ENCODE data around the gene LONP1.
A peak's percentile ranks its signal among the peaks of the same experiment; 100 is the strongest.
"Not testable (repeated sequence)": the region's sequence is repeated elsewhere in the genome, so short reads cannot be mapped to it uniquely, and the experiment has no call there.

Gene LONP1

DNA sequence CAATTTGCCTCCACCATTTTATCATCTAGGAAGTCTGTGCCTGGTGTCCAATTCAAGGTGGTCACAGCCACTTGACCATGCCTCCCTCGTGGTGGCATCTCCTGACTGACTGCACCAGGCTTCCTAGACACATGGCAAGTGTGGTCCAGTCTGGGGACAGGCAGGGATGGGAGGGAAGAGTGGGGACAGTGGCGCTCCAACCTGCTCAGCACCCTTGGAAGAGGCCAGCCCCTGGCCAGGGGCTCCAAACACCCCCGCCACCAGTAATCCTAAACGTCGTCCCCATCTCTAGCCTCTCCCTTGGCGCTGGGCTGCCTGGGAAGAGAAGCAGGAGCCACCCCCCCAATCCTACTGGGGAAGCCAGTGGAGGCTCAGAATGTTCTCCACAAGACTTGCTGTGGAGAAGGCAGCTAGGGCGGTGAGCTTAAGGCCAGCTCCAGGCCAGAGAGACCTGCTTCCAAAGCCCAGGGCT, 27.2 kb downstream of the LONP1 start:
- no peak for DNase-seq

DNA sequence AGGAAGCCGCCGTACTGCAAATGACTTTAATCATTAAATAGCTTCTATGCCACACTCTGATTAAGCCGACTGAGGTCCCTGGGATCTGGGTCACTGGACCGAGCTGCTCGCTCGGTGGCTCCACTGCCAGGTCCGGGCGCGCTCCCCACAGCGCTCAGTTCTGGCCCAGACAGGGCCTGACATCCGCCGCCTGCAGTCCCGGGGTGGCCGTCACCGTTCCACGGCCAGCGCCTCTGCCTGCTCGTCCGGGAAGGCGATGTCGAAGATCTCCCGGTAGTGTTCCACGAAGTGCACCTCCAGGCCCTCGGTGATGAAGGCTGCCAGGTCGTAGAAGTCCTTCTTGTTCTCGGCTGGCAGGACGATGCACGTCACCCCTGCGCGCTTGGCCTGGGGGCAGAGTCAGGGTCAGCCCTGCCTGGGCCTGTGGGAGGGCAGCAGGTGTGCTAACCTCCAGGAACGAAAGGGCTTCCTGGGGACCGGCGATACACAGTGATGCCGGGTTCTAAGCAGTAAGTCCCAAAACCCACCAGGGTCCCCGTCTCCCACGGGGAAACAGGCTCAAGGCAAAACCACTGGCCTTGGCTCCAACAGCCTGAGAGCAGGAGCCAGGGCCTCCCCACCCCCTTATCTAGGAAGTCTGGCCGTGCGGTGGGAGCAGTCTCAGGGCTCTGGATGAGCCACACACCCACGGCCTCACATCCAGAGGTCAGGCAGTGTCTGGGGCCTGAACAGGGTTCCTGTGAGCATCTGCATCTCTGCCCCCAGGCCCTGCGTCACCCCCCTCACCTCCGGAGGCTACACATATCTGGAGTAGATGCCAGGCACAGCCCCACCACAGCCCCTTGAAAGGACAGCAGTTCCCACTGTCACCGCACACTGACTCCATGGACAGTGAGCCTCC, 27.9 kb downstream of the LONP1 start:
- DNase-seq: no peak

DNA sequence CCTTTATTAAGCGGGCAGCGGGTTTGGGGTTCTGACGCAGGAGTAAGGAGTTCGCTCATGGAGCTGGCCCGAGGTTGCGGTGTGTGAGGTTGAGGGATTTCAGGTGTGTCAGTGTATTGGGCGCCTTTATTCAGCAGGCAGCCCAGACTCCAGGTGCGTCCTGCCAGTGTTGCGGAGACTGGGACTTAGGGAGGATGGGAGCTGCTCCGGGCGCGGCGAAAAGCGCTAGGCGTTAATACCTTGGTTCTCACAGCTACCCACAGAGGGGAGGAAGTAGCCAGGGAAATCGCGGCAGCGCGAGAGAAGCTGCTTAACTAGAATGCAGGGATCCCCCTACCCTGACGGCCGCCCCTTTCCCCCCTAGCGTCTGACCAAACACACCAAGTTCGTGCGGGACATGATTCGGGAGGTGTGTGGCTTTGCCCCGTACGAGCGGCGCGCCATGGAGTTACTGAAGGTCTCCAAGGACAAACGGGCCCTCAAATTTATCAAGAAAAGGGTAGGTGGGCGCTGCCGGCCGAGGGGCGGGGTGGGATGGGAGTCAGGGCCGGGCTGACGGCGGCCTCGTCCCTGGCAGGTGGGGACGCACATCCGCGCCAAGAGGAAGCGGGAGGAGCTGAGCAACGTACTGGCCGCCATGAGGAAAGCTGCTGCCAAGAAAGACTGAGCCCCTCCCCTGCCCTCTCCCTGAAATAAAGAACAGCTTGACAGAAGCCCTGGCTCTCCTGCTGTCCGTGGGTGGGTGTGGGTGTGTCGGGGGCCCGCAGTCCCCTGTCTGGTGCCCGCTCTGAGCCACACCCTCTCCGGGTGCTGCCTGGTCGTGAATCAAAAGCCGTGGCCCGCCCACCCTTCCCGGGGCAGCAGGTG, 28.8 kb downstream of the LONP1 start:
- DNase-seq: peak in 2 of 3 experiments; percentile 42 to 60

GRCh38 chr19:5690125-5690954, 29.6 kb downstream of the LONP1 start, which contains the start of gene RPL36:
Gene RPL36 (plus strand): TSS chr19:5690295. CDS start chr19:5690508, 213 bp downstream.
- DNase-seq: peak; percentile 92 to 99 (median 97)

DNA sequence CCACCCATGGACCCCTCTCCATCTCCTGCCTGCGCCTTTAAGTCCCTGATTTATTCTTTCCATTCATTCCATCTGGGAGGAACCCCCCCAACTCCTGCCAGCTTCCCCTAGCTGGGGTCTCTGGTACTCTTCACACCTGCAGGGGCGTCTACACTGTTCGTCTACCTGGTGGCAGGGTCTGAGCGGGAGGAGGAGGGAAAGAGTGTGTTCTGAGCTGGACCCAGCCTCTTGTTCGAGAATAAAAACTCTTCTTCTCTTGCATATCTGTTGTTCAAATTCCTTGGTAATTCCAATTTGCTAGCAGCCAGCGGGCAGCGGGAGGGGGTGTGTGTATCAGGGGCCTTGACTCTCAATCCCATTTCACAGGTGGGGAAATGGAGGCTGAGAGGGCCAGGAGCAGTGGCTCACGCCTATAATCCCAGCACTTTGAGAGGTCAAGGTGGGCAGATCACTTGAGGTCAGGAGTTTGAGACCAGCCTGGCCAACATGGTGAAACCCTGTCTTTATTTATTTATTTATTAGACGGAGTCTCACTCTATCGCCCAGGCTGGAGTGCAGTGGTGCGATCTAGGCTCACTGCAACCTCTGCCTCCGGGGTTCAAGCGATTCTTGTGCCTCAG, 31.6 kb downstream of the LONP1 start:
- not testable (repeated sequence) for DNase-seq

- no peak for DNase-seq
Measured at GRCh38 chr19:5687360-5688198, 32.4 kb downstream of the LONP1 start.

- peak; percentile 83 to 94 (median 93) for DNase-seq
Measured at GRCh38 chr19:5686647-5687359, 33.1 kb downstream of the LONP1 start.

GRCh38 chr19:5686326-5686646, 33.7 kb downstream of the LONP1 start:
- DNase-seq: no peak

DNA sequence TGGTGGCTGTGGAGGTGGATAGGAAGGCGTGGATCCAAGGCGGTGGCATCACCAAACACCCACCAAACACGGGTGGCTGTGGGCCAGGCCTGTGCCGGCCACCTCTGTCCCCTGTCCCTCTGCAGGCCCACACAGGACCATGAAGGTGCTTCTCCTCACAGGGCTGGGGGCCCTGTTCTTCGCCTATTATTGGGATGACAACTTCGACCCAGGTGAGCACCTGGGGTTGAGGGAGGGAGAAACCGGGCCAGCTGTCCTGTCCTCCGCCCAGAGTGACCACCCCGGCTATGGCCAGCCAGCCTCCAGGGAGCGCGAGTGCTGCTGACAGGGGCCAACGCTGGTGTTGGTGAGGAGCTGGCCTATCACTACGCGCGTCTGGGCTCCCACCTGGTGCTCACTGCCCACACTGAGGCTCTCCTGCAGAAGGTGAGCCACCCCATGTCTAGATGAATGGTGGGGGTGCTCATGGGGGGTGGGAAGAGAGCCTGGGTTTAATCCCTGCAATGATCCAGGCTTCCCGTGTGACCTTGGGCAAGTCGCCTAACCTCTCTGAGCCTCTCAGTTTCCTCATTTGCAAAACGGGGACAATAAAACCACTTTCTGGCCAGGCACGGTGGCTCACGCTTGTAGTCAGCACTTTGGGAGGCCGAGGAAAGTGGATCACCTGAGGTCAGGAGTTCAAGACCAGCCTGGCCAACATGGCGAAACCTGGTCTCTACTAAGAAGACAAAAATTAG, 35.1 kb downstream of the LONP1 start:
- DNase-seq: no peak

- no peak for DNase-seq
Measured at GRCh38 chr19:5683177-5683886, 36.6 kb downstream of the LONP1 start.

DNA sequence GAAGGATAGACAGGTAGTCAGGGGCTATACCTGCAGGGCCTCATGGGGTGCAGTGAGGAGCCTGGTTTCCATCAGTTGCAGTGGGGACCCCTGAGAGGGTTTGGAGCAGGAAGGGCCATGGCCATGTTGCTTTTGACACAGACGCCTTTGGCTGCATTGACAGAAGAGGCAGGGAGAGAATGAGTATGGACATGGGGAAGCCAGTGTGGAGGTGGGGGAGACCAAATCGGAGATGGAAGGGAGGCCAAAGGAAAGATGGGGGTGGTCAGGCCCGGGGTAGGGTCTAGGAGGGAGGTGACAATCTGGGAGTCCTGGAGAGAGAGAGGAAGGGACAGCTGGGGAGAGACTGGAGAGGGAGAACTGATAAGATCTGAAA, 37.9 kb downstream of the LONP1 start:
- DNase-seq: no peak

GRCh38 chr19:5681391-5682106, 38.4 kb downstream of the LONP1 start:
- no peak for DNase-seq

GRCh38 chr19:5680437-5681368, 39.2 kb downstream of the LONP1 start, which contains the start of the genes HSD11B1L and MICOS13:
Gene HSD11B1L (plus strand): TSS chr19:5681027. CDS start chr19:5684833, 3,806 bp downstream.
Gene MICOS13 (minus strand): TSS chr19:5680516. CDS start chr19:5680486, 30 bp downstream.
- peak; percentile 94 to 100 (median 100) for DNase-seq

DNA sequence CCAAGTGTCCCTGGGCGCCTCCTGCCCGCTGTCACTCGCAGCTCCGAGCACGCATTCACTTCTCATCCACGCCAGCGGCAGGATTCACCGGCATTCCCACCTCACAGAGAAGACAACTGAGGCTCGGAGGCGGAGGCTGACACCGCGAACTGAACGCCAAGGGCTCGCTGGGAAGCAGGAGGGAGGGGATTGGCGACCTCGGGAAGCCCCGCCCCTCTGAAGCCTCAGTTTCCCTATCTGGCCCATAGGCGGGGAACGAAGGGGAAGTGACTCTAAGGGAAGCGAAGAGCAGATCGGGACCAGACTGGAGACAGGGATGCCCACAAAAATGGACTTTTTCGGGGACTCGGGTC, 39.9 kb downstream of the LONP1 start:
- no peak for DNase-seq

DNA sequence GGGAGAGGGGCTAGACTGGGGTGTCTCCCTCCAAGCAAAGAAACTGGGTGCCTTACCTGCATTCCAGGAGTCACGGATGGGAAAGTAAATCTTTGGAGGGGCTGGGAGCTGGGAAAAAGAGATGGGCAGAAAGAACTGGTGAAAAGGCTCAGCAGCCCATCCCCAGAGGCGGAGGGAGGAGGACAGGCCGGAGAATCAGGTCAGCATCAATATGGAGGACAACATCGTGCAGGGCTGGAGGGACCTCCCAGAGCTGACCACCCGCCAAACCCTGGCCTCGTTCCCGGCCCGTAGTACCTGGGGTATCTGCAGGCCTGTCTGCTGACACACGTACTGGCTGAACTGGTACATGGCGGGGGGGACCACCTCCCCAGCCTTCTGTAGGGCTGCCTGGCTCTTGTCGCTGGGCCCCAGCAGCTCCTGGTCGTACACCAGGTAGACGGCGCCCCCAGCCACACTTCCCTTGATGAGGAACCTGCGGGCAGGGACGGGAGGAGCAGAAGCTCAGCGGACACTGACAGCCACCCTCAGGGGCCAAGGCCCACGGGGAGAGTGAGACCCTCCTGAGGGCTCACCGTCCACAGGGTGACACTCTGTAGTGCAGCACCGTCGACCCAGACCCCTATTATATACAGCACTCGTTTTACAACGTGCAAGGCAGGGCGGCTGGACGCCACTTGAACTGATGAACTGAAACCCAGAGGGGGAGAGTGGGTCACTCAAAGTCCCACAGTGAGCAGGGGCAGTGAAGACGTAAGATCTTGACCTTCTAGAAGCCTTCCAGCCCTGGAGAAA, 40.5 kb downstream of the LONP1 start:
- no peak for DNase-seq

DNA sequence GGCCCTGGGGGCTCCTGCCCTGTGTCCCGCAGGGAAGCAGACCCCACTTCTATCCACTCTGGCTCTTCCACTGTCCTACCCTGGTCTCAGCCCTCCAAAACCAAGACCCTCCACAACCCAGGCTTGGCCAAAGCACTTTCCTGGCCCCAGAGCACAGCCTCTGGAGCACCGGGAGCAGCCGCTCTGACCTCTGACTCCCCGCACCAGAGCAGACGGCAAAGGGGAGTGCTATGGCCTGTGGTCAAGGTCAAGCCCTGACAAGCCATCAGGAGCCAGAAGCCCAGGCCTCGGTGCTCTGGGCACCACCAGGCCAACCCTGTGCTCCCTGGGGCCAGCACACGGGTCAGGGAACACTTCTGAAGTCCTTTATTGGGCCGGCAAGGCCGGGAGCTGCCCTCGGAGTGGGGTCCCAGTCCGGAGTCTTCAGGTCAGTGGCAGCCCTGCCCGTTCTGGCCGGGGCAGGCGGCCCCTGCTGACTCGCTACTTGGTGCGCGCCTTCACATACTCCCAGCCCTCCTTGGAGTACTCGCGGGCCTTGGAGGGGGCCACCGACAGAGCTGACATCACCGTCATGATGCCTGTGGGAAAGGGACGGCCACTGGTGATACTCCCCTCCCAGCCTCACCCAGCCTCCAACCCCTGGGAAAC, 41.8 kb downstream of the LONP1 start:
- DNase-seq: no peak

Measured in NCI-H1417 (cell line).